GM19468 (cell line): ENCODE data around the gene CLDN19.
"Not testable (repeated sequence)": the region's sequence is repeated elsewhere in the genome, so short reads cannot be mapped to it uniquely, and the experiment has no call there.

ENCODE experiments used
- ATAC-seq: cut with Tn5 transposase; IDR thresholded peaks from one replicate; pipeline ENCODE4 v1.9.1; 2021; ENCODE audit warnings: mild to moderate bottlenecking, moderate library complexity, moderate number of reproducible peaks; ENCODE audit not compliant: unreplicated experiment; ENCODE audit errors: extremely low read depth

The CLDN19 gene

DNA sequence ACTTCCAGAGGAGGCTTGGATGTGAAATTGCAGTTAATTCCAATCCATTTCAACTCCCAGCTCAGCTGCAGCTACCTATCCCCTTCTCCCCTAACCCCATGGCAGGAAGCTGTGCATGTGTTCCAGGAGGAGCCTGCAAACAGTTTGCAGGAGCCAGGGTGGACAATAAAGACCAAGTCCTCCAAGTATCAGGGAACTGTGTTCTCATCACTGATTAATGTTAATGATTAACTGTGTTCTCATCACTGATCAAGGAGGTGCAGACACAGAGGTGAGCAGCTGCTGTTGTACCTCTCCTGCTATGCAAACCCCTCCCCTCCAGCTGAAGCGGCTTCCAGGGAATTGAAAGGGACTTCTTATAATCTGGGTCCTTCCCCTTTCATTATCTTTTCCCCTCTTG lies 19.2 kb downstream of the CLDN19 start:
- no peak for ATAC-seq

DNA sequence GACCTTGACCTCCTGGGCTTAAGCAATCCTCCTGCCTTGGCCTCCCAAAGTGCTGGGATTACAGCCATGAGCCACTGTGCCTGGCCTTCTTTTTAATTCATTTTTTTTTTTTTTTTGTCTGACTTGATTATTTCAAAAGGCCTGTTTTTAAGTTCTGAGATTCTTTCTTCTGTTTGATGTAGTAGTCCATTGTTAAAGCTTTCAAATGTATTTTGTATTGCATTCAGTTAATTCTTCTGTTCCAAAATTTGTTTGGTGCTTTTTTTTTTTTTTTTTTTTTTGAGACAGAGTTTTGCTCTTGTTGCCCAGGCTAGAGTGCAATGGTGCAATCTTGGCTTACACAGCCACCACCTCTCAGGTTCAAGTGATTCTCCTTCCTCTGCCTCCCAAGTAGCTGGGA lies 25.6 kb downstream of the CLDN19 start:
- ATAC-seq = not testable (repeated sequence)

DNA sequence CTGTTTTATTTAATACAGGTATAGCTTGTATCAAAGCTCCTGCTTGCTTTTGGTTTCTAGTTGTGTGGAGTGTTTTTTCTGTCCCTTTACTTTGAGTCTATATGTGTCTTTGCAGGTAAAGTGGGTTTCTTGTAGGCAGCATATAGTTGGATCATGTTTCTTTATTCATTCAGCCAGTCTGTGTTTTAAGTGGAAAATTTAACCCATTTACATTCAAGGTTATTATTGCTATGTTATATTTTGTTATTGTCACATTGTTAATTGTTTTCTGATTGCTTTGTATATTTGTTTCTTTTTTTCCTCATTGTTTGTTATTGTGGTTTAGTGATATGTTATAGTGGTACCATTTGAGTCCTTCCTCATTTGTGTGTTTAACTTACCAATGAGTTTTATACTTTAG lies 26.7 kb downstream of the CLDN19 start:
- no peak for ATAC-seq

DNA sequence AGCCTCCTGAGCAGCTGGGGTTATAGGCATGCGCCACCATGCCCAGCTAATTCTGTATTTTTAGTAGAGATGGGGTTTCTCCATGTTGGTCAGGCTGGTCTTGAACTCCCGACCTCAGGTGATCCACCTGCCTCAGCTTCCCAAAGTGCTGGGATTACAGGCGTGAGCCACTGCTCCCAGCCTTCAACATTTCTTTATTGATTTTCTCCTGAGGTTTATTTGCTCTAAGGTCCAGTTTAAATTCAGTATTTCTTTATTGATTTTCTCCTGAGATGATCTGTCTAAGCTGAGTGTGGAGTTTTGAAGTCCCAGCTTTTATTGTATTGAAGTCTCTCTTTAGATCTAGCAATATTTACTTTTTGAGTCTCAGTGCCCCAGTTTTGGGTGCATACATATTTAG lies 27.2 kb downstream of the CLDN19 start:
- ATAC-seq = not testable (repeated sequence)

DNA sequence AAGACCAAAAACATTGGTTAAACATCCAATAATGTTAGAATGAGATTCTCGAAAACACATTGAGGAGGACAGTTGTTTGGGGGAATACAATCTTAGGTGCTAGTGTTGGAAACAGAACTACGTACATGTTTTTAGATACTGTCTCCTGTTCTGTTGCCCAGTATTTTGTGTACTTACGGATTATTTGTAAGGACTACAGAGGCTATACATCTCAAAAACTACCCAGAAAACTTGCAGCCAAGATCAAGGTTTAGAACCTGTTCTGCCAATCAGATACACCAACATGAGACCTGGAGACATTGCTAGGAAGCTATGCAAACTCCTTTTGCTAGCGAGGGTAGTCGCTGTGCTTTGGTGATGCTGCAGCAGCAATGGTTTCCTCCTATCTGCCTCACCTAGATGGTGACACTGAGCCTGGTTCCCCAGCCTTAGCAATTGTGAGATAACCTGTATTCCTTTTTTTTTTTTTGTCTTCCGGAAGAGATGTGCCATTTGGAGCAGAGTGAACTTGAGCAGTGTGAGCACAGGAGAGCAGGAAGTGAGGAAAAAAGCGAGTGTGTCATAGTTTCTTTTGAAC lies 36.1 kb downstream of the CLDN19 start:
- no peak for ATAC-seq

DNA sequence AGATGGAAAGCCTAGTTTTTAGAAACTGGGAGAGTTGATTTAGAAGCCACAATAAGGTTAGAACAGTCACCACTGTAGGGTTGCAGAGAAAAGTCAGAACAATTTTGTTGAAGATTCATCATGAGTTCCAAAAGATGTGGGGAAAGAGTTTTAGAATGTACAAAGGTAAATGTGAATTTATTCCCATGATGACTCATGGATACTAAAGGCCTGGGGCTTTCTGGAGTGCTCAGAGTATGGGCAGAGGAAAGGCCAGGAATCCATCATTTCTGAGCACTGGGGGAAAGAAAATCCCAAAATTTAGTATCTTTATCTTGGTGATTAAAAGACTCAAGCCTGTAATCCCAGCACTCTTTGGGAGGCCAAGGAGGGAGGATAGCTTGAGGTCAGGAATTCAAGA lies 40.0 kb downstream of the CLDN19 start:
- ATAC-seq = no peak

DNA sequence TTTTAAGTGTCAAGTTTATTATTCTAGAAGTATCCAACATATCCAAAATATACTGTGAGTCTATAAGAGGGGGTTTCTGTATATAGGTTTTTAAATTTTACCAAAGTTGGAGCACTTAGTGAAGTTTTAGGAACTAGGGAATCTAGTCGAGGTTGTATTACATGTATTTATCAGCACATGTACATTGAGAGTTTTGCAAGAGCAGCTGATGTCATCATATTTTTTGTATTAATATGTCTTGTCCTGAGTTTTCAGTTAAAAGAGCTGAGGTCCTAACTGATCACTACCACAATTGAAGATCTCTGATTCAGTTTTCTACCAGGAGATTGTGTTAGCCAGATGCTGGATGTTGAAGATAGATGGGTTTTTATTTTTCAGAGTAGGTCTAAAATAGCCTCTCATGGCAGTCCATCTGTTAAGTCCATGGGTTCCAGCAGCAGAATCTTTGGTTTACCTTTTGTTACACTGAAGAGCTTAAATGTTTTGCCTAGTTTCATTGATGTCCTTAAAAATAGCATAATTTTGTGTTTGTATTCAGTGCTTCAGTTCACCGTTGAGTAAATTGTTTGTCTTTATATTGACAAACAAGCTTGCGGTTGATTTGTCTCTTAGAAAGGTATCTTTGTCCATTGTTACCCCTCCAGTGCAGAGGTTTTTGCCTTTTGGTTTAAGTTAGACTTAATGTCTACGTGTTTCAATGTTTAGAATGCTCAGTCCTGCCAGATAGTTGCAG lies 41.8 kb downstream of the CLDN19 start:
- ATAC-seq = no peak

DNA sequence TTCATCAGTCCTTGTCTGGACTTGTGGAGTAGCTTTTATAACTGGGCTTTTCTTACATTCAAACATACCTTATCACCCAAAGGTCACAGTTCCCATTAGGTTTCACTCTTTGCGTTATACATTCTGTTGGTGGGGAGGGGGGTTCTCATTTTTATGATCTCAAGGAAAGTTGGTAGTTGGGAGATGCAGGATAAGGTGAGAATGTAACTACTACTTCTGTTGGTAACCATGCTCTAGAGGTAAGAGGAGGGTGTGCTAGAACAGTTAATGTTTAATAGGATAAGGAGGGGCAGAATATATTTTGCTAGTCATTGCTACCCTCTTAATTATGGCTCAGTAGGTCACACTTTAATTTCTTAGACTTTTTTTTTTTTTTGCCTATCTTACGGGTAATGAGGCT lies 47.1 kb downstream of the CLDN19 start:
- ATAC-seq = no peak

DNA sequence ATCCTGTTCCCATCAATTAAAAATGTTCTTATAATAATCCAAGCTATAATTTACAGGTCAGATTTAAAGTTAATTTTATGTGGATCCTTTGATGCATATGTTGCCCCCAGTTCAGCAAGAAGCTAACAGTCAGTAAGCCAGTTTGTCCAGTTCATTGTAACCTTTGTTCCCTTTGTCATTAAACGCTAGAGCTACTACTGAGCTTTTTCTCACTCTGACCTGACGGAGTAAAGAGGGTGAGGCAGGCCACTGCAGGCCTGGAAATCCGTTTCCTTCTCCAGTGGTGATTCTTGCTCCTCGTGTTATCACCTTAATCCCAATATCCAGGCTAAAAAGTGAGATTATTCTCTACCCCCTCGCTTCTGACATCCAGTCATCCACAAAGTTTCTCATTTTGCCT lies 47.6 kb downstream of the CLDN19 start:
- ATAC-seq = no peak

DNA sequence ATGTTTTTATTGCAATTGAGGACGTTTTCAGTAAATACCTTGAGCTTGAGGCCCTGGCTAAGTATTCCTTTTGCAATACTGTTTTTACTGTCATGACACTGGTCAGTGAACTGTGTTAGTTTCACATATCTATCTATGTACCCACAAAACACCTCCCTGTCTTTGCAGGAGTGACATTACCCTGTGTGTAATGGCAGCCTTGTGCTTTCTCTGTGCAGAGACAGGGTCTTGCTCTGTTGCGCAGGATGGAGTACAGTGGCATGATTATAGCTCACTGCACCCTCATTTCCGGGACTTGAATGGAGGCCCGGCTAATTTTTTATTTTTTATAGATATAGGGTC lies 48.9 kb downstream of the CLDN19 start:
- no peak for ATAC-seq

DNA sequence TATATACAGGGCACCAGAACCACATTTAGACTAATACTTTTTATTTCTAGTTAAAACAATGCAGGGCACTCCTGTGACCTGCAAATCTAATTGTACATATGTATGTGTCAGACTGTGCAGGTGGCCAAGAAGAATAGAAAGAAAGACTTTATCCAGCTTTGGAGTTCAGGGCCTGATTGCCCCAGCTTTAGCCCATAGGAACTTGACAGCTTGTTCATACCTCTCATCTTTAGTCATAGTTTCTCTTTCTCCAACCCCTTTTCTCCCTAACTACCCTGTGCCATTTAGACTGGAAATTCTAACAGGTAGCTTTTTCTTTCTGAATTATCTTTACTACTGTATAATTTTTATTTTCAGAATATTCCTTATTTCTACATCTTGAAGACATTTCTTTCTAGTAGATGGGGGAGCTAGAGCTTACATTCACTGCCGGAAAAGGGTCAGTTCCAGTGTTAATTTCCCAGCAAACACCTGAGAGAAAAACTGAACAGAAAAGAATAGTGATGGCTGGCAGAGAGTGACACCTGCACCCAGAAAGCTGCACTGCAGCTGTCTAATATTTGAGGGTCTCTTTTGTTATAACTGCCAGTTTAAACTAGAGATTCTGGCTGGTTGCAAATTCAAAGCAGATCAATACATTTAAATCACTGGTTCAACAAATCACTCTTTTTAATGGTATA lies 49.4 kb downstream of the CLDN19 start:
- no peak for ATAC-seq

DNA sequence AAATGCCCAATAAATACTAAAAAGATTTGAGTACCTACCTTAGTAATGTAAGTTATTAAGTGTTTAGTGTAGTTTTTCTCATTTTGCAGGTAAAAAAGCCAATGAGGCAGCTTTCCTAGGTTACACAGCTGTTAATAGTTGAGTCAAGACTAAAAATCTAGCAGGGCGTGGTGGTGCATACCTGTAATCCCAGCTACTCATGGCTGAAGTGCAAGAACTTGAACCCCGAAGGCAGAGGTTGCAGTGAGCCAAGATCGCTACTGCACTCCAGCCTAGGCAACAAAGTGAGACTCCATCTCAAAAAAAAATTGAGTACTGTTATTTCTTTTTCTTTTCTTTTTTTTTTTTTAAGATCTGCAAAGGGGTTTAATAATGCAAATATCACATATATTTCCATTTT lies 50.1 kb downstream of the CLDN19 start:
- ATAC-seq = no peak

DNA sequence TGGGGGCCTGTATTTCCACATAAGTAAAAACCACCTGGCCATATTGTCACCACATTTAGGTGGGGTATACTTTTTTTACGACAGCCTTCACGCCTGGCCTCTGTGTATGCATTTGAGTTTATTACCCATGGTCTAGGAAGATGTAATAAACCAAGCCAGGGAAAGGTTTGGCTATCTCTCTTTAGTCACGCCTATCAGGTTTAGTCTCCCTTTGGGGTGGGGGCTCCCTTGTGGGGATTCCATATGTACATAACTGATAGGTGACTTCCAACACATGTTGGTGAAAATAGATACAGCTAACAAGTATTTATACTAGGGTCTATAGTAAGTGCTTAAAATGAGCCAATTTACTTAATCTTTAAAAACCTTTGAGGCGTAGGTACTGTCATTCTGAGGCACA lies 53.6 kb downstream of the CLDN19 start:
- ATAC-seq = no peak

DNA sequence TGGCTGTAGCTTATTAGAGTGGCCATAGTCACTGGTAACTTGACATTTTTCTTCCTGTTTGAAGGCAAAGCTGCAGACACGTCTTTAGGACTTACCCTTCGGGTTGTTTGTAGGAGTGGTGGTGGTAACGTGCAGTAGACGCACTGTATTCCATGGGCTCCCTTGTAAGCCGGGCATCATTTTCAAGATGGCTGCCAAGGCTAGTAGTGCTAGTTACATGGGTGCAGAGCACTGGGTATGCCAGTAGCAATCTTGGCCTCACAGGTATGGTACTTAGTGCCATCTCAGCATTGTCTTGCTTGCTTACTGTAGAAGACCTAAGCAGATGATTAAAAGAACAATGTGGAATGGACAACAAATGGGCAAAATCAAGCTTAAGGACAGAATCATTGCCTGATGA lies 55.9 kb downstream of the CLDN19 start:
- ATAC-seq = no peak
